NCI-H2171 (cell line): ENCODE data around the gene SLC26A6.

Experiments used
- DNase-seq: peaks from one replicate; lab custom pipeline; 2025; lab: John Stamatoyannopoulos, UW

SLC26A6 gene

DNA sequence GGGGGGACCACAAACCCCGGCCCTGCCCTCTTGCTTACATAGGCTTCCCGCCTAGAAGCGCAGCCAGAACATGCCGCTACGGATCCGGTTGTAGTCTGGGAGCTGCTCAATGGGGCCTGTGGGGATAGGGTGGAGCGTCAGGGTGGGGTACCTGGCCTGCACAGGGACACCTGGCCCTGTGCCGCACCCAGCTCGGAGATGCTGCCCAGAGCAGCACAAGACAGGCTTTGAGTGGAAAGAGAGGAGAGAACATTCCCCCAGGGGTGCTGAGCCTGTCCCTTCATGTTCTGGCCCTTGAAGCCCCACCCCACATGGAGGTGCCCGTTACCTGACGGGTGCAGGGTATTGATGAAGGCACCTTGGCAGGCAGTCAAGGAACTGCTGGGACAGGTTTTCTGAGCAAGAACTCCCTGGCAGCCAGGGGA, 36.2 kb downstream of the SLC26A6 start:
- DNase-seq = no peak

DNA sequence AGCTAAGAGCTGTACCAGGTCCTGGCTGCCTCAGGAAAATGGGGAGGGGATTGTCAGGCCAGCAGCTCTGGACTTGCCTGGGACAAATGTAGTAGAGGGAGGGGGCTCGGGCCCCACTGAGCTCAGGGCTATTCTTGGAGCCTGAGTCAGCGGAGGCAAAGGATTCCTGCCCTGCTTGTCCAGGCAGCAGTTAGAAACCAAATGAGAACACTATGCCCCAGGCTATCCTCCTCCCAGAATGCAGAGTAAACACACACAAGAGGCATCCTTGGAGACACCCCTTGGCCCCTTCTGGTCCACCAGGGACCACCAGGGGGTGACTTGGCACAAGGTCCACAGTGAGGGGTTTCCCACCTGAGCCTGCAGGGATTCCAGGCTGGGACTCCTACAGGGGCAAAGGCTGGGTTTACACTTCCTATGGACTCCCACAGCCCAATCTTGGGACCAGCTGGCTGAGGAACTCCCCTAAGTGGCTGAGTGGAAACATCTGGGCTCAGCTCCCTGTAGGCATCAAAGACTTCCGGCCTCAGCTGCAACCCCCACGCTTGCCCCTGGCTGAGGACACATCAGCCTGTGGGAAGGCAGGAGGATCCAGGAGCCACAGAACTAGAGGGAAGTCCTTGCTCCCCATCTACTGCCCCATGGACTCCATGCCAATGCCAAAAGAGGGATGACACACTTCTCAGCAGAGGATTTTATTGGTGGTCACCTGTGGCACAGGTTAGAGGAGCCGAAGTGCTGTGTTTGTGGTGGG, 36.8 kb downstream of the SLC26A6 start:
- no peak for DNase-seq

DNA sequence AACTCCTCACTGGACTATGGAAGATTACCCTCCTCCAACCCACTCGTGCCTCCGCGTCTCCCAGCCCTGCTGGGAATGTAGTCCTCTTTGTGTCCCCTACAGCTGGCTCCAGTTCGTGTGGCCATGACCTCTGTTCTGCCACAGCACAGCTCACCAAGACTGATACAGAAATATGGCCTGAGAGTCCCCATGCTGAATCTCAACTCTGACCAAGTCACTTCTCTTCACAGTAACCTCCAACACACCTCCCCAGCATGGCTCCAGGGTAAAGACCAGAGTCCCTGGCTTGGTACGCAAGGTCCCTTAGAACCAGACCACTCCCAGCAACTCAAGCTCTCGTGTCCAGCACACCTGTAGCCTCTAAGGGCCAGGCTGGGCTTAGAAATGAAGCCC, 37.9 kb downstream of the SLC26A6 start:
- no peak for DNase-seq

DNA sequence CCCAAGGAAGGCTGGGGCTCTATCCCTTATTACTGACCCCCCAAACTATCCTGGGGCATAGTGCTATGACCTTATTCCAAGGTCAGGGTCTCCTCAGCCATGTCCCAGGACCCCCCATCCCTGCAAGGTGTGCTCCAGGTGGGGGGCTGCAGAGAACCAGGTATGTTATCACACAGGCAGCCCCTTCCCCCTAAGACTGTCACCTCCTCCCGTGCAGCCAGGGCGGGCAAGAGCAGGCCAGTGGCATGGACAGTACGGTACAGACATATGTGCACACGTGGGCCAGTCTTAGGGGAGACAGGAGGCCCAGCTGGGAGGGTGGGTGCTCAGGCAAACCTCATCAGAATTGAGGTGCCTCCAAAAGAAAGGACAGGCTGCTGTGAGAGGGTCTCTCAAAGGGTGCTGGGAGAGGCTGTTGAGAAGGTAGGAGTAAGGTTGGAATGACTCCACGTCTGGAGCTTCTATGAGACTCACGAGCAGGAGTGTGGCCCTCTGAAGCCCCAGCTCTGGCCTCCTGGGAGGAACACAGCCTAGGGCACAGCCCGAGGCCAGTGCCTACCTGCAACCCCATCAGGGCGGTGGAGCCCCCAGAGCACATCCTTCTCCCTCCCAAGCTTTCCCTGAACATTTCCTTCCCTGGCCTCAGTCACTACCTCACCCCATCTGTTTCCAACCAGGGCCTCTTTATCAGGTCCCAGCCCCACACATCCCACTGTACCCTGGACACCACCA, 38.4 kb downstream of the SLC26A6 start:
- DNase-seq = no peak

DNA sequence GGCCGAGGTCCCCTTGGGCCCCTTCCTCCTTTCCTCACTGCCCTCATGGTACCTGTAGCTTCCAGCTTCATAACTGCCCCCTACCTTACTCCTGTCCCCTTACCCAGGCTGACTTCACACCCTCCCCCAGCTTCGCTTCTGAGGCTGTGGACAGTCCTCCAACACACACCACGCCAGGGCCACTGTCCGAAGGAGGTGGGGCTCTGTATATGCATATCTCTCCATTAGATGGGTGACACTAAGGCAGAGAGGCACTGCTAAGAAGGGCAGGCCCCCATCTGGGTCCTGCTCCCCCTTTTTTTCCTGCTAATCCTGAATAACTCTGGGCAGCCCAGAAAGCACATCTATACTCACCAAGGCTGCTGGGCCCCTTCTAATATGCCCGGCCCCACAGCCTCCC, 39.1 kb downstream of the SLC26A6 start:
- no peak for DNase-seq

DNA sequence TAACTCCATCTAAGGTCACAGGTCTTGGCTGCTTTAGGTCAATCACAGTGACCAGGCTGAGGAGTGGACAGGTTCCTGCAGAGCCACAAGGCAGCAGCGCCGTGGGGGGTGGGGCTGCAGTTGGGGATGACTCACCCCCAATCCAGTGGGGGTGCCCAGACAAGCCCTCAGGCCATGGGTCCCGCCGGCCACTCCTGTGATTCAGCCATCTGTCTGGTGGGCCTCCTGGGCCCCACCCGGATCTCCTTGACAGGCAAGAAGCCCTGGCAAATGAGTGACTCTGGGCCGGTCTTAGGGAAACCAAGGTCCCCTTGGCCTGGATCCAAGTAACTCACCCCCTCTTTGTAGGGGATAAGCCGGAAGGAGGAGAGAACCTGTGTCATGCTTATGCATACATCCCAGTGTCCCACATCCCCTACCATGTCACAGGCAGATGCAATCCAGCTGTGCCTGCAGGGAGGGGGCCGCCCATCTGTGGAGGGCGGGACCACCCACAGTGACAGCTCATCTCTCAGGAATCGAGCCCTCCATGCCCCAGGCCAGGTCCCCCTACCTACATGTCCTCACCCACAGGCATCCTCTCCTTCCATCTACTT, 39.6 kb downstream of the SLC26A6 start:
- no peak for DNase-seq

DNA sequence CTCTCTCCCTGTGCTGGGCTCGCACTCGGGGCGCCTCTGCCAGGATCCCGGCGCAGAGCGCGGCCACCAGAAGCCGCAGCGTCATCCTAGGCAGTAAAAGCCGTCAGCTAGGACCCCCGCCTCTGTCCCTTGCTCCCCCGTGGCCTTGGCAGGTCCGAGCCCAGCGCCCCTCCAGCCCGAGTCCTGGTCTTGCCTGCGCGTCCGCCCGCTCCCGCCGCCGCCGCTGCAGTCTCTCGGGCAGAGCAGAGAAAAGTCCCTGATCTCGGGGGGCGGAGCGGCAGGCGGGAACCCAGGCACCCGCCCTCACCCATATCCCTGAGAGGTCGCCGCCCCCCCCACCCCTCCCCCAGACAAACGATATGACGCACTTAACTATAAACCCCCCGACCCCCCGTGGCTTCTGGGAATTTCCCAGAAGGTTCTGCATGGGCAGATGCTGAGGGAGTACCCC, 40.2 kb downstream of the SLC26A6 start, which contains the start of gene COL7A1:
Gene COL7A1, minus strand, starts transcription at position 255 of the 451 bp plus-strand sequence. Its CDS starts 170 bp downstream, at position 85.
- no peak for DNase-seq

DNA sequence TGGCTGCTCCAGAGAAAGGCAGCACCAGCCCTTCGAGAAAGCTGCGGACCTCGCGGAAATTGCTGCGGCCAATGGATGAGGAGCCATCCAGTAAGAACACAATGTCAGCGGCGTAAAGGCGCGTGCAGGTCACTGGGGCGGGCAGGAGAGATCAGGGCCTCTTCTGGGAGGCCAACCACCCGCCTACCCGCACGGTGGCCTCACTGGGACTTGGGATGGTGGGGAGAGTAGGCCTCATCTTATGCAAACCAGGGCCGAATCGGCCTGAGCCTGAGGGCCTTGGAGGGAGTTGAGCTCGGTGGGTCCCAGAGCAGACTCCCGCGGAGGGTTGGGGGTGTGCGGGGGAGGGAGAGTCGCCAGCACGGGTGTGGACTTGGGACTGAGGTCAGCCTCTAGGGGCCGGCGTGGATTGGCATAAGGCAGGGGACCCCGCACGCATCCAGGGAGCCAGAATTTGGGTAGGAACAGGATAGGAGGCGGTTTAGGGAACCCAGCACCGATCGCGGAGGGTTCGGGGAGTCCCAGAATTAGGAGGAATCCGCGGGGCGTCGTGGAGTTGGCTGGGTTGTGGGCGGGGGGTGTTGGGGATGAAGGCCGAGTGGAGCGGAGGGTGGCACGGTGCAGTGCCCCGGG, 40.7 kb downstream of the SLC26A6 start:
- no peak for DNase-seq

DNA sequence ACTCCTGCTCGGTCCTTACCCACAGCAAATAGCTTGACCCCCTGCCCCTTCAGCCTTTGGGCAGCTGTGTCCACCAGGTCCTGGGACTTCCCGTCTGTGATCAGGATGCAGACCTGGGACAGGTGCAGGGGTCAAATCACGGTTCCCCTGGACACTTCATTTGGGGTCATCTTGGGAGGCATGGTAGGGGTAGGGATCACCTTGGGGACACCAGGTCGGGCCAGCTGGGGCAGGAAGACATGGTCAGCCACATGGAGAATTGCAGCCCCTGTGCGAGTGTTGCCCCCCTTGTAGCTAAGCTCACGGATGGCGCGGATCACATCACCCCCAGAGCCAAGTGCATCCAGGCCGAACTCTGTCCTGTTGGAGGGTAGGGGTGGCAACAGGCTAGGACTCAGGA, 41.9 kb downstream of the SLC26A6 start:
- DNase-seq = no peak

DNA sequence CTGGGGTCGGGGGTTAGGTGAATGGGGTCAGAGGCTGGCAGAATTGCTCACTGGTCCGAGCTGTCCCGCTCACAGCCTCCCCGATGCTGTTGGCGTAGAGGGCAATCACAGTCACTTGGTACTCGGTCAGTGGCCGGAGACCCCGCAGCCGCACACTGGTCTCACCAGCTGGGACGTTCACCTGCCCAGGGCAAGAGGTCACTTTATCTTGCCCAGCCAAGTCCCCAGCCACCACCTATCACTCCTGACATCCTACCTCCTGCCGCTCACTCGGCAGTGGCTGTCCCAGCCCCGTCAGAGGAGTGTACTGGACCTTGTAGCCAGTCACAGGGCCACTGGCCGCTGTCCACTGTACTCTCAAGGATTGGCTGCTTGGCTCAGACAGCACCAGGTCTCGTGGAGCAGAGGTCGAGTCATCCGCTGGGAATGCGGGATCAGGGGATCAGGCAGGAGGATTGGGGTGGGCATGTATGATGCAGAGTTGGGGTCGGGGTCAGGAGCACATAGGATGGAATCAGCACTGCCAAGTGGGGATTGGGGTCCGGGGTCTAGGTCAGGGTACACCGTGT, 42.7 kb downstream of the SLC26A6 start:
- DNase-seq = no peak

DNA sequence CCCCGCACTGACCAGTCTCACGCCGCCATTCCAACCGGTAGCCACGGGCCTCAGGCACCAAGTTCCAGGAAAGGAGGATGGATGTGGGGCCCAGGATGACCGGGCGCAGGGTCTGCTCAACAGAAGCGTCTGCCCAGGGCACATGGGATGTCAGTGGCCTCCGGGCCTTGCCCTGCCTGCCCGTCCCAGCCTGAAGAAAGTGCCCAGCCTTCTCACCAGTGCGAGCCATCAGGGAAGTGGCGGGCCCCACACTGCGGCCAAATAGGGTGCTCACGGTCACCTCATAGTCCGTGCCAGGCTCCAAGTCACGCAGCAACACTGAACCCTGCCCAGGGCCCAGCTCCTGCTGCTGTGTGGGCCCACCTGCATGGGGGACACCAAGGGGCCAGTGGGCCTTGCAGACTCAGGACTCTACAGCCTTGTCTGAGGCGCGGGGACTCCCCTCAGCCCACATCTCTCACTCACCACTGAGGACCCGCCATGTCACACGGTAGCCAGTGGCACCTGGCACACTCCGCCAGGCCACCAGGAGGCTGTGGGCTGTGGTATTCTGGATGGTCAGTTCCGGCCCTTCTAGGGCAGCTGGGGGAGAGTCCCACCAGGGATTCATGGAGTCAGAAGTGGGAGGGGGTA, 43.3 kb downstream of the SLC26A6 start:
- DNase-seq = no peak

DNA sequence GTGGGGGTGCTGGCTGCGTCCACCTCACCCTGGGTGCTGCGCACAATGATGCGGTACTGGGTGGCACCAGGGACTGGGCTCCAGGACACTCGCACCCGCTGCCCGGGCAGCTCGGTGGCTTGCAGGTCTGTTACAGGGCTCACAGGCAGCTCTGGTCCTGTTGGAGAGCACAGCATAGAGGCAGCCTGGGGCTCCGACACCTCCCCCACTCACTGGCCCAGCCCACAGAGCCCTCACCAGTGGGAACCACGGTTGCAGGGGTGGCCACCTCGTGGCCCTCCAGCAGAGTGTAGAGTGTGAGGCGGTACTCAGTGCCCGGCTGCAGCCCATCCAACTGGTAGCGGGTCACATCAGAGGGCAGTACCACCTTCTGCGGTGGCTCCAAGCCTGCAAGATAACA, 43.8 kb downstream of the SLC26A6 start:
- no peak for DNase-seq

DNA sequence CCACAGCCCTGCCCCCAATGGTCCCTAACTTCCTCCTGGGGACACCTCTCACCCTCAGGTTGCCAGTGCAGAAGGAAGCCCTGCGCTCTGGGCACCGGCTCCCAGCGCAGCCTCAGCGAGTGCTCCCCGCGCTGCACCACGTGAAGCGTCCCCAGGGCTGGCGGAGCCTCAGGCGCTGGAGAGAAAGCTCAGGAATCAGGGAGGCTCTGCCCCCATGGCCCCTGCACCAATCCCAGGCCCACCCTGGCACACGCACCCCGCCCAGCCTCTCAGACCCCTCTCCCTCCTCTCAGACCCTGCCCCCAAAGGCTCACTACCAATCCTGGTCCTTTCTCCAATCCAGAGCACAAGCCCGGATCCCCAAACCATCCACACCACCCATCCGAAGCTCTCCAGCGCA, 47.0 kb downstream of the SLC26A6 start:
- no peak for DNase-seq

DNA sequence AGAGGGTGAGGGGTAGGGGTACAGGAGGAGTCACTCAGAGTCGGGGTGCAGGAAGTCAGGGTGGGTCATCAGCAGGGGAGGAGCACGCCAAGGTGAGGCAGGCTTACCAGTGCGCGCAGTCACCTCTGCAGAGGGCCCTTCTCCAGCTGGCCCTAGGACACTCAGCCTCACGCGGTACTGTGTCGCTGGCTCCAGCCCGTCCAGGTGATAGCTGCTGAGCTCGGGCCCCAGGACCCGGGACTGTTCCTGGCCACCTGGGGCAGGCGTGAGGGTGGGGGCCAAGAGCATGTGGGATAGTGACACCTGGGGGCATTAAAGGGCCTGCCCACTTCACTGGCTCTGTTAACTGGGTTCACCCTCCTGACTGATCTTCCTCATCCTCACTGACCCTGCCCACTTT, 47.6 kb downstream of the SLC26A6 start:
- no peak for DNase-seq

DNA sequence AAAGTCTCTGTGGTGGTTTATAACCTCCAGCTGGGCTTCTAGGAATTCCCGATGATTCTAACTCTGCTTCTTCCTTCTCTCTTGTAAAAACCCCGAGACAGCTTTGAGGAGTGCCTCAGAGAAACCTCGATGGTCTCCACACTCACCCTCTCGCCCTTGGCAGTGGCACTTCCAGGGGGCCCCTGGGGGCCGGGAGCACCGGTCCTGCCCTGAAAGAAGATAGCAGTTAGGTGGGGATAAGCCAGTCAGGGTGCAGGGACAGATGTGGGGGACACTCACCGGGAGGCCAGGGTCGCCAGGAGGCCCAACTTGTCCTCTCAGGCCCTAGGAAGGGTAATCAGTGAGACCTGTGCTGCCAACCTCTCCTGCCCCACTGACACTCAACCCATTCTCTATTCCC, 49.9 kb downstream of the SLC26A6 start:
- DNase-seq = no peak

DNA sequence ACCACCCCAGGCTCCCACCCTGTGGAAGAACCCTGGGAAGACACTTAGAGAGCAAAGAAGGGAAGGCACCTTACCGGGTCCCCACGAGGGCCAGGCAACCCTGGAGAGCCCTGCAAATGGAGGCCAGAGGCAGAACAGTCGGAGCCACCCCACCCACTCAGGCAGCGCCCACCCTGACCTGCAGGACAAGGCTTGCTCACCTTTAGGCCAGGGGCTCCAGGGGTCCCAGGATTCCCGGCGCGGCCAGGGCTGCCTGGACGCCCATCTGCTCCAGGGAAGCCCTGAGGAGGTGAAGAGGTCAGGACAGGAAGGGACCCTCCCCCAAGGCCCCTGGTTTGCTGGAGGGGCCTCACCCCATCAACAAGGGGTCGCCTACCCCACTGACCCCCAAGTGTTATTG, 50.4 kb downstream of the SLC26A6 start:
- DNase-seq = no peak

DNA sequence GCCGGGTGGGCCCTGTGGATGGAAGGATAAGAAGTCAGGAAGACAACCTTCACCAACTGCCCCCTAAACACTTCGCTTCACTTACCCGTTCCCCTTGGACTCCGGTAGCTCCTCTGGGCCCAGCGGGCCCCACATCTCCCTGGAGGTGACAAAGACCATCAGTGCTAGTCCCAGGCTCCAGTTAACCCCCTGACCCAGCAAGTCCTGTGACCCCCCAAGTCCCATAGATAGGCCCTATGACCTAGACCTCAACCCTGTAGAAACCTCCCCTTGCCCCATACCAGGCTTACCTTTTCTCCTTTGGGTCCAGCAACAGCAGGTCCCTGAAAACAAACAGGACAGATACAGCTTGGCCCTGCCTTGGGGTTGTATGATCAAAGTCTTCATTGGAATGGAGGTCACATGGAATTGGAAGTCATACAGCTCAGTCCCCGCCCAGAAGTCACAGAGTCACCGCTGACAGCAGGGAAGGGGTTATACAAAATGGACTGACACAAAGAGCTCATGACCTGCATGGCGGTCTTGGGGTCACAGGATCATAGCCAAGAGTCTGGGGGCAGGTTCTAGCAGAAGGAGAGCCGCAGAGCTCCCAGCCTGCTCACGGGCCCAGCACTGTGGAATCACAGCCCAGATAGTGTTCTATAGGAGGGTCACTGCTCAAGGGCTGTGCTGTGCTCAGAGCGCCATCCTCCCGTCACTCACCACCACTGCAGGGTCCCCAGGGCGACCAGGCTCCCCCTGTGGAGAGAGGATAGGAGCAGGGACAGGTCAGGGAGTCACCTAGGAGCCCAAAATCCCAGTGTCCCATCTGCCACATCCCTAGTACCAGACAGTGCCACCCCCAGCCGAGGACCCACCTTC, 53.4 kb downstream of the SLC26A6 start:
- no peak for DNase-seq

DNA sequence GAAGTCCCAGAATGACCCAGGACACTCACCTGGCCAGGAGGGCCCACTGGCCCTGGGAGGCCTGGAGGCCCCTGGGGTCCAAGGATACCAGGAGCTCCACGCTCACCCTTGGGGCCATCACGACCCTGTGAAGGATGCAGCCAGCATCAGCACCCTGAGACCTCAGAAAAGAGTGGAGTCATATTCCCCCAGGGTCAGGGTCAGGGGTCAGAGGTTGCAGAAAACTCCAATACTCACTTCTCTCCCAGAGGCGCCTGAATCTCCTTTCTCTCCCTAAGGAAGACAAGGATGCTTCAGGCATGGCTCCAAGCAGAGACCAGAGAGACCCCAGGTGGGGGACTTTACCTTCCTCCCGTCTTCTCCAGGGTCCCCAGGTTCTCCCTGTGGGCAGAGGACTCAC, 58.6 kb downstream of the SLC26A6 start:
- no peak for DNase-seq
